Liver (tissue), 9 donors: ENCODE data around the gene IFNA5. TPM values are rescaled to one million over a fixed set of nuclear protein-coding genes. Genes with fewer than 3 reads are reported as not detected.

Source experiments
- DNase-seq: peaks from one replicate; pipeline ENCODE4 v3.0.0-alpha.2; 2017; ENCODE audit warnings: low spot score
- H3K27ac ChIP-seq, 2 donors: one replicate each; pipeline ENCODE4 v1.7.0; 2013; ENCODE audit warnings: inconsistent platforms in 2 of 2, low read length in 2 of 2, control low read depth in 1 of 2, low read depth in 1 of 2, mild to moderate bottlenecking in 1 of 2
- H3K27me3 ChIP-seq, 4 donors: one replicate each; pipeline versions ENCODE4 v1.6.1 to v1.7.0; 2013; ENCODE audit warnings: low read length in 3 of 4, inconsistent platforms in 1 of 4, mild to moderate bottlenecking in 1 of 4, moderate library complexity in 1 of 4; ENCODE audit not compliant: control insufficient read depth in 4 of 4, insufficient read depth in 4 of 4
- H3K36me3 ChIP-seq, 4 donors: one replicate each; pipeline versions ENCODE4 v1.6.1 to v1.7.0; 2013; ENCODE audit warnings: low read length in 3 of 4, mild to moderate bottlenecking in 3 of 4, low read depth in 1 of 4, moderate library complexity in 1 of 4; ENCODE audit not compliant: control insufficient read depth in 4 of 4, insufficient read depth in 3 of 4
- H3K4me1 ChIP-seq, 4 donors: one replicate each; pipeline versions ENCODE4 v1.6.1 to v1.7.0; 2013; ENCODE audit warnings: low read length in 3 of 4, mild to moderate bottlenecking in 3 of 4, moderate library complexity in 1 of 4; ENCODE audit not compliant: control insufficient read depth in 4 of 4, insufficient read depth in 4 of 4
- H3K4me3 ChIP-seq, 3 donors: one replicate each; pipeline versions ENCODE4 v1.6.1 to v1.7.0; 2013; ENCODE audit warnings: low read length in 3 of 3, control low read depth in 1 of 3, low read depth in 1 of 3, mild to moderate bottlenecking in 1 of 3
- H3K9ac ChIP-seq, 2 donors: one replicate each; pipeline ENCODE4 v1.7.0; 2013; ENCODE audit warnings: low read length in 2 of 2, mild to moderate bottlenecking in 2 of 2, moderate library complexity in 2 of 2, control low read depth in 1 of 2, low read depth in 1 of 2
- H3K9me3 ChIP-seq, 4 donors: one replicate each; pipeline versions ENCODE4 v1.6.1 to v1.7.0; 2013; ENCODE audit warnings: low read length in 3 of 4; ENCODE audit not compliant: control insufficient read depth in 4 of 4
- EGR1 ChIP-seq, 2 donors: IDR thresholded peaks; 2 replicates each; pipeline ENCODE4 v1.6.1; 2016 to 2018; ENCODE audit warnings: antibody characterized with exemption in 2 of 2, low read depth in 2 of 2
- FOXA1 ChIP-seq: IDR thresholded peaks from 2 replicates; pipeline ENCODE4 v1.6.1; 2016; ENCODE audit warnings: antibody characterized with exemption
- FOXA2 ChIP-seq: IDR thresholded peaks from 2 replicates; pipeline ENCODE4 v1.6.1; 2016; ENCODE audit warnings: antibody characterized with exemption
- GABPA ChIP-seq, 2 donors: IDR thresholded peaks in 1 of 2; conservative IDR thresholded peaks in 1 of 2; 2 replicates each; pipeline ENCODE4 v1.6.1; 2016; ENCODE audit warnings: antibody characterized with exemption in 2 of 2, mild to moderate bottlenecking in 1 of 2, moderate library complexity in 1 of 2
- HNF4A ChIP-seq, 2 donors: conservative IDR thresholded peaks; 2 replicates each; pipeline ENCODE4 v1.6.1; 2016; ENCODE audit warnings: antibody characterized with exemption in 2 of 2, mild to moderate bottlenecking in 2 of 2
- HNF4G ChIP-seq: IDR thresholded peaks from 2 replicates; pipeline ENCODE4 v1.6.1; 2016; ENCODE audit warnings: antibody characterized with exemption
- JUND ChIP-seq, 2 donors: IDR thresholded peaks; 2 replicates each; pipeline ENCODE4 v1.6.1; 2016; ENCODE audit warnings: antibody characterized with exemption in 2 of 2
- NR2F2 ChIP-seq: IDR thresholded peaks from 2 replicates; pipeline ENCODE4 v1.6.1; 2016; ENCODE audit warnings: antibody characterized with exemption
- RAD21 ChIP-seq, 2 donors: IDR thresholded peaks; 2 replicates each; pipeline ENCODE4 v1.6.1; 2016; ENCODE audit warnings: antibody characterized with exemption in 2 of 2, mild to moderate bottlenecking in 2 of 2
- REST ChIP-seq: IDR thresholded peaks from 2 replicates; pipeline ENCODE4 v1.6.1; 2016; ENCODE audit warnings: antibody characterized with exemption, mild to moderate bottlenecking
- RXRA ChIP-seq, 2 donors: IDR thresholded peaks; 2 replicates each; pipeline ENCODE4 v1.6.1; 2017 to 2018; ENCODE audit warnings: antibody characterized with exemption in 2 of 2, mild to moderate bottlenecking in 1 of 2
- SP1 ChIP-seq: IDR thresholded peaks from 2 replicates; pipeline ENCODE4 v1.6.1; 2018; ENCODE audit warnings: antibody characterized with exemption, mild to moderate bottlenecking
- TAF1 ChIP-seq: conservative IDR thresholded peaks from 2 replicates; pipeline ENCODE4 v1.6.1; 2016; ENCODE audit warnings: antibody characterized with exemption, mild to moderate bottlenecking
- YY1 ChIP-seq: IDR thresholded peaks from 2 replicates; pipeline ENCODE4 v1.6.1; 2016; ENCODE audit warnings: antibody characterized with exemption, mild to moderate bottlenecking
- WGBS: extraction: QIAGEN DNeasy Blood & Tissue Kit; methylation state at CpG from one replicate; pipeline ENCODE4 v1.1.7; 2013; 5-methylcytosine and 5-hydroxymethylcytosine counted together
- polyA plus RNA-seq, 2 donors: library from polyadenylated mRNA; stranded (reverse) in 1 of 2; unstranded in 1 of 2; fragments of 200-250 nt in 1 of 2; fragments of >200 nt in 1 of 2; fragmentation: Nextera tagmentation in 1 of 2; extraction: Ambion mirVana in 1 of 2; gene quantifications; one replicate each; pipeline versions ENCODE4 v1.2.1 to v1.2.3, GENCODE V29; 2013 to 2015
- total RNA-seq, 2 donors: library from RNA; depleted of rRNA; stranded (reverse); fragments of >200 nt; gene quantifications; one replicate each; pipeline ENCODE4 v1.2.3, GENCODE V29; 2014
- TF ChIP-seq, protein P1 (sequence below): fragments of 150-350 bp; IDR thresholded peaks from 2 replicates; pipeline ENCODE4 v1.5.1; 2017; ENCODE audit warnings: improper control_type of control experiment, low read depth, low read length; ENCODE audit not compliant: missing input control
- TF ChIP-seq, protein P2 (sequence below): IDR thresholded peaks from 2 replicates; pipeline ENCODE4 v1.6.1; 2016; ENCODE audit warnings: antibody characterized with exemption
- TF ChIP-seq, protein P3 (sequence below): IDR thresholded peaks from 2 replicates; pipeline ENCODE4 v1.6.1; 2016; ENCODE audit warnings: antibody characterized with exemption
- TF ChIP-seq, protein P4 (sequence below): IDR thresholded peaks from 2 replicates; pipeline ENCODE4 v1.6.1; 2016; ENCODE audit warnings: antibody characterized with exemption
- donor health status: healthy.
- donor health status: healthy.
- donor health status: healthy.
- donor health status: healthy.
- donor health status: healthy.

IFNA5 gene
- total and polyA plus RNA-seq, 4 donors, result 0.25 TPM; not detected in 3

DNA sequence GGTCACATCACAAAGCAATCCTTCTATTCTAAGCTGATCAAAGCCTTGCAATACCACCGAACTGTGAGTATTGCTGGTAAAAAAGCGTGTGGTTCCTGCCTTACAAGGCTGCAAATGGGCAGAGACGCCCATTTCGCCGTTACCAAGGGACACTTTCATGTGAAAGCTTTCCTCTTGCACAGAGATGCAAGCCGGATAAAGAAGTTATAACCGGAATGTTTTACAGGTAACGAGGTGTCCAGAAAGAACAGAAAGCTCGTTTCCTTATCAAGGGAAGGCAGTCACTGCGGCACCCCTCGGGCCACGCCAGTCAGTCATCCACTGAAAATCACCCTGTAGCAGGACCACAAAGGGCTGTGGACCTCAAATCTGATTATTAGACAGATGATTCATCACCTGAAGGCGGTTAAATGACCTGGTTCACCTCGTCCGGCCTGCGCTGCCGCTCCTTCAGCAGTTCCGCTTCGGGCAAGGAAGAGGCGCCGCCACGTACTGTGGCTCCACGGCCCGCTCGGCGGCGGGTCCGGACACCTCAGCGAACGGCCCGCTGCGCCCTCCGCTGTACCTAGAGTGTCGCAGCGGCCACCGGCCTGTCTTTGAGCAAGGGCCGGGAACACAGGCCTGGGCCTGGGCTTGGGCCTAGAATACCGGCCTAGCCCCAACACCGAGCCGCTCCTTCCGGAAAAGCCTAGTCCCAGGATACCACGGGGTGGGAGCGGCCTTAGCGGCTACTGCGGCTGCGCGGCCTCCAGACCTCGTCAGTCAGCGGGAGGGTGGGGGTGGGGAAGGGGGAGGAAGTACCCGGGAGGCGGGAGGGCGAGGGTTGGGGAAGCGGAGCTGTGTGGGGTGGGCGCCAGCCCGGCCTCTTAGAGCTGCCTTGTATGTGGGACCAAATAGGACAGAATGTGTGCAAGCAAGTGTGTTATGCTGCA lies 29.9 kb upstream of the IFNA5 start, which contains the start of gene KLHL9:
KLHL9 (minus strand) TSS at position 704 of the 932 bp plus-strand sequence; CDS start at position 159, 545 bp downstream.
- TF ChIP-seq GABPA (IDR thresholded peaks at IDR 0.05 in 1 of 2, conservative IDR thresholded peaks at IDR 0.05 in 1 of 2) (peak in 1 of 2 donors; percentile 75), HNF4A (conservative IDR thresholded peaks at IDR 0.05) (no peak), FOXA1 (no peak)
- TF ChIP-seq, protein P1, sequence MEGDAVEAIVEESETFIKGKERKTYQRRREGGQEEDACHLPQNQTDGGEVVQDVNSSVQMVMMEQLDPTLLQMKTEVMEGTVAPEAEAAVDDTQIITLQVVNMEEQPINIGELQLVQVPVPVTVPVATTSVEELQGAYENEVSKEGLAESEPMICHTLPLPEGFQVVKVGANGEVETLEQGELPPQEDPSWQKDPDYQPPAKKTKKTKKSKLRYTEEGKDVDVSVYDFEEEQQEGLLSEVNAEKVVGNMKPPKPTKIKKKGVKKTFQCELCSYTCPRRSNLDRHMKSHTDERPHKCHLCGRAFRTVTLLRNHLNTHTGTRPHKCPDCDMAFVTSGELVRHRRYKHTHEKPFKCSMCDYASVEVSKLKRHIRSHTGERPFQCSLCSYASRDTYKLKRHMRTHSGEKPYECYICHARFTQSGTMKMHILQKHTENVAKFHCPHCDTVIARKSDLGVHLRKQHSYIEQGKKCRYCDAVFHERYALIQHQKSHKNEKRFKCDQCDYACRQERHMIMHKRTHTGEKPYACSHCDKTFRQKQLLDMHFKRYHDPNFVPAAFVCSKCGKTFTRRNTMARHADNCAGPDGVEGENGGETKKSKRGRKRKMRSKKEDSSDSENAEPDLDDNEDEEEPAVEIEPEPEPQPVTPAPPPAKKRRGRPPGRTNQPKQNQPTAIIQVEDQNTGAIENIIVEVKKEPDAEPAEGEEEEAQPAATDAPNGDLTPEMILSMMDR, result no peak
- WGBS, result under 1% methylated on average over 55 of the region's 55 CpGs
- Histone ChIP-seq H3K9me3 (no peaks in the 10 kb centered on the region), H3K36me3 (no peaks in the 10 kb centered on the region), H3K27me3 (no peaks in the 10 kb centered on the region), H3K9ac (peak within 1 kb of the TSS; percentile 94 to 95), H3K4me3 (peak within 1 kb of the TSS; percentile 92 to 98 (median 93)), H3K27ac (peak within 1 kb of the TSS; percentile 91 to 97), H3K4me1 (peaks cover 1 to 34% (median 22%) of the 10 kb centered on the region in 4 donors)
- peak; percentile 89 for DNase-seq

DNA sequence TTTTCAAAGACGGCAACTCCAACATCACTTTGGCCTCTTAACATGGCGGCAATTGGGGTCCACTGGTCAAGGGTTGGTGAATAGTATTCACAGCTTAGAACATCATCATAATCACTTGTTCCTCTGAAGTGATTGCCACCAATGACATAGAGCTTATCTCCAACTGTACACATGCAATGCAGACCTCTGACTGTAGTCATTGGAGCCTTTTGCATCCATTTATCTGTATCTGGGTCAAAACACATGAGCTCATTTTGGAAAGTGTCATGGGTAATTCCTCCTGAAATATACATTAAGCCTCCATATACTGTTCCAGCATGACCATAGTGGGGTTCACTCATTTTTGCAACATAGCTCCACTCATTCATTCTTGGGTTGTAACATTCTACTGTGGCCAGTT lies 28.1 kb upstream of the IFNA5 start:
- WGBS, result 97% methylated on average over 2 of the region's 2 CpGs
- no peaks in the 10 kb centered on the region for H3K27me3 ChIP-seq
- no peak for DNase-seq
- H3K9ac ChIP-seq, result no peak overlapping the region
- no peak overlapping the region for H3K4me3 ChIP-seq
- no peak for TF ChIP-seq TAF1
- no peak for TF ChIP-seq JUND (IDR thresholded peaks at IDR 0.05)
- TF ChIP-seq FOXA1, result no peak
- no peak for TF ChIP-seq SP1
- TF ChIP-seq, protein P2, sequence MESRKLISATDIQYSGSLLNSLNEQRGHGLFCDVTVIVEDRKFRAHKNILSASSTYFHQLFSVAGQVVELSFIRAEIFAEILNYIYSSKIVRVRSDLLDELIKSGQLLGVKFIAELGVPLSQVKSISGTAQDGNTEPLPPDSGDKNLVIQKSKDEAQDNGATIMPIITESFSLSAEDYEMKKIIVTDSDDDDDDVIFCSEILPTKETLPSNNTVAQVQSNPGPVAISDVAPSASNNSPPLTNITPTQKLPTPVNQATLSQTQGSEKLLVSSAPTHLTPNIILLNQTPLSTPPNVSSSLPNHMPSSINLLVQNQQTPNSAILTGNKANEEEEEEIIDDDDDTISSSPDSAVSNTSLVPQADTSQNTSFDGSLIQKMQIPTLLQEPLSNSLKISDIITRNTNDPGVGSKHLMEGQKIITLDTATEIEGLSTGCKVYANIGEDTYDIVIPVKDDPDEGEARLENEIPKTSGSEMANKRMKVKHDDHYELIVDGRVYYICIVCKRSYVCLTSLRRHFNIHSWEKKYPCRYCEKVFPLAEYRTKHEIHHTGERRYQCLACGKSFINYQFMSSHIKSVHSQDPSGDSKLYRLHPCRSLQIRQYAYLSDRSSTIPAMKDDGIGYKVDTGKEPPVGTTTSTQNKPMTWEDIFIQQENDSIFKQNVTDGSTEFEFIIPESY, result no peak
- TF ChIP-seq EGR1 (IDR thresholded peaks at IDR 0.05; ENCODE audit: low read depth in 2 of 2), result no peak
- no peak for TF ChIP-seq FOXA2
- no peak for TF ChIP-seq REST
- no peak for TF ChIP-seq HNF4A (conservative IDR thresholded peaks at IDR 0.05)
- TF ChIP-seq GABPA (IDR thresholded peaks at IDR 0.05 in 1 of 2, conservative IDR thresholded peaks at IDR 0.05 in 1 of 2), result no peak
- no peak for TF ChIP-seq NR2F2
- TF ChIP-seq, protein P1, result no peak
- no peak for TF ChIP-seq YY1
- TF ChIP-seq HNF4G, result no peak
- TF ChIP-seq RXRA (IDR thresholded peaks at IDR 0.05), result no peak
- TF ChIP-seq, protein P3, sequence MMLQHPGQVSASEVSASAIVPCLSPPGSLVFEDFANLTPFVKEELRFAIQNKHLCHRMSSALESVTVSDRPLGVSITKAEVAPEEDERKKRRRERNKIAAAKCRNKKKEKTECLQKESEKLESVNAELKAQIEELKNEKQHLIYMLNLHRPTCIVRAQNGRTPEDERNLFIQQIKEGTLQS, result no peak
- no peak for TF ChIP-seq RAD21 (IDR thresholded peaks at IDR 0.05)
- TF ChIP-seq, protein P4, sequence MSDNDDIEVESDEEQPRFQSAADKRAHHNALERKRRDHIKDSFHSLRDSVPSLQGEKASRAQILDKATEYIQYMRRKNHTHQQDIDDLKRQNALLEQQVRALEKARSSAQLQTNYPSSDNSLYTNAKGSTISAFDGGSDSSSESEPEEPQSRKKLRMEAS, result no peak
- no peaks in the 10 kb centered on the region for H3K36me3 ChIP-seq
- no peaks in the 10 kb centered on the region for H3K9me3 ChIP-seq
- no peak overlapping the region for H3K27ac ChIP-seq
- H3K4me1 ChIP-seq, result peaks cover 1 to 34% (median 22%) of the 10 kb centered on the region in 4 donors
